GM18907 (cell line): Measurements from ENCODE around the gene PTPRN2.
"Not testable (repeated sequence)": the region's sequence is repeated elsewhere in the genome, so short reads cannot be mapped to it uniquely, and the experiment has no call there.

Experiments used
- ATAC-seq: cut with Tn5 transposase; IDR thresholded peaks from one replicate; pipeline ENCODE4 v1.9.1; 2021; ENCODE audit warnings: mild to moderate bottlenecking, moderate library complexity; ENCODE audit not compliant: unreplicated experiment

Gene PTPRN2

DNA sequence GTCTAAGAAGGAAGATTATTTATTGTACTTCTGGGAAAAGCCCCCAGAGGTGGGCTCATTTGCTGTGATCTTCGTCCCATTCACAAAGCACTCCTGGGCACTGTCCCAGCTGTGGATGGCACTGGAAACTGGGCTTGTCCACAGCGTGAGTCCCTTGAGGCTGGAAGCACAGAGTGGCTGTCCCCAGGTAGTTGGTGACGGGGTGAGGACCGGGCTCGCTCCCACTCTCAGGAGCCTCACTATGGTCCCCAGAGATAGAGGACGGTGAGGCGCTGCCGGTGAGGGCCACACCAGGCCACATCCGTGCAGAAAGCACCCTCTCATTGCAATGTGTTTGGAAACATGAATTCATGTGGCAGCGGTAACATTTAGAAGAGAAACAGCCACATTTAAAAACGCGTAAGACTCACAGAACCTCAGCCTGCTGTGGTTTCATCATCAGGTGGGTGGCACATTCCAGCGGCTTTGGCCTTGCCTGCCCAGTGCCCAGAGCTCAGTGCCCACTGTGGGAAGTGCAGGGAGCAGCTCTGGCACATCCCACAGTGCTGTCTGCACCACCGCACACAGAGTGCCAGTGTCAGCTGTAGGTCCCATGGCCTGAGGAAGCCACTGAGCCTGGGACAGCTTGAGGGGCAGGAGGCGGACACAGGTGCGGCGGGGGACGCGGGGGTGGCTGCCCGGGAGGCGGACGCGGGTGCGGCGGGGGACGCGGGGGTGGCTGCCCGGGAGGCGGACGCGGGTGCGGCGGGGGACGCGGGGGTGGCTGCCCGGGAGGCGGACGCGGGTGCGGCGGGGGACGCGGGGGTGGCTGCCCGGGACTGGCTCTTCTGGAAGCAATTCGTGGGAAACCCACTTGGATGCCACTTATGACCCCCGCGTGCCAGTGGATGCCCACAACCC is 801.0 kb downstream of the PTPRN2 start:
- ATAC-seq, result no peak

DNA sequence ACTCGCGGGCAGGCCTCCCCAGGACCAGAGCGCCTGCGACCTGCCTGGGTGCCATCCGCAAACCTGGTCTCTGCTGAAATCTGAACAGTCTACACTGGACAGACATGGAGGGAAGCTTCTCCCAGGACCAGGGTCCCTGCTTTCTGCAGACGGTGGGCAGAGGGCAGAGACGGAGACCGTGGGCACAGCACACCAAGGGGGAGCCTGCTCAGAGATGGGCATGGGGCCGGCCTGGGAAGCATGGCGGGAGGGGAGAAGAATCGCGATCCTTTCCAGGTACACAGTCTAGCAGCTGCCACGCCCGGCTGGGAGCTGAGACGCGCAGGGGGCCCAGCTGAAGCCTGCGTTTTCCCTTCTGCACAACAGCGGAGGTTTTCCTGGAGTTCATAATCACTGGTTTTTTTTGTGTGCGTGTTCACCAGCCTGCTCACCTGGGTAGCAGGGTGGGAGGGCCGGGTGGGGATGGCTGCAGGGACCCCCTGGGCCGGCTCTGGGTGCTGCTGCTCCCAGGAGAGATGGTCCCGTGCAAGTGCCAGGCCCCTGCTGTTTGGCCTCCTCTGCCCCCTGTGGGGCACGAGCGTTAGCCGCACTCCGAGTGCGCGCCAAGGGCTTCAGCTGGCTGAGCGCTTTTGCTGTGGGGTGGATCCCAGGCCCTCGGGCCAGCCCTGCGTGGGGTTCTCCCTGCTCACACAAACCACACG is 802.0 kb downstream of the PTPRN2 start:
- ATAC-seq, result no peak

DNA sequence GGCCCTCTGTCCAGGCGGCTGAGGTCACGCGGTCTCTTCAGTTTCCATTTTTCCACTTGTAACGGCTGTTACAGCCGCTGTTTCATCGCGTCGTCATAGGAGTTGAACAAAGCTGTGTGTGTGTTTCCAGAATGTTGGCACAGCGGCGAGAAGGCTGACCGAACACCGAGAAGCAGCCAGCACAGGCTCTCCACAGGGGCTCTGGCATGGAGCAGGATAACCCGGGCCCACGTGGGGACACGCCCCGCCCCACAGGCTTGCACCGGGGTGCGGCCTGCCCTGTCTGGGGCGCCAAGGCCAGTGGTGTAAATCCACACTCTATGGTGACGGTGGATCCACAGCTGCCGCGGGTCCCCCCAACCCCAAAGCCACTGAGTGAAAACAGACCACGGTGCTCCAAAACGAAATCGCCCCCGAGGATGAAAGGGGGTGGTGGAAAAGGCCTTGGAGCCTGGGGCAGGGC is 802.6 kb downstream of the PTPRN2 start:
- no peak for ATAC-seq

DNA sequence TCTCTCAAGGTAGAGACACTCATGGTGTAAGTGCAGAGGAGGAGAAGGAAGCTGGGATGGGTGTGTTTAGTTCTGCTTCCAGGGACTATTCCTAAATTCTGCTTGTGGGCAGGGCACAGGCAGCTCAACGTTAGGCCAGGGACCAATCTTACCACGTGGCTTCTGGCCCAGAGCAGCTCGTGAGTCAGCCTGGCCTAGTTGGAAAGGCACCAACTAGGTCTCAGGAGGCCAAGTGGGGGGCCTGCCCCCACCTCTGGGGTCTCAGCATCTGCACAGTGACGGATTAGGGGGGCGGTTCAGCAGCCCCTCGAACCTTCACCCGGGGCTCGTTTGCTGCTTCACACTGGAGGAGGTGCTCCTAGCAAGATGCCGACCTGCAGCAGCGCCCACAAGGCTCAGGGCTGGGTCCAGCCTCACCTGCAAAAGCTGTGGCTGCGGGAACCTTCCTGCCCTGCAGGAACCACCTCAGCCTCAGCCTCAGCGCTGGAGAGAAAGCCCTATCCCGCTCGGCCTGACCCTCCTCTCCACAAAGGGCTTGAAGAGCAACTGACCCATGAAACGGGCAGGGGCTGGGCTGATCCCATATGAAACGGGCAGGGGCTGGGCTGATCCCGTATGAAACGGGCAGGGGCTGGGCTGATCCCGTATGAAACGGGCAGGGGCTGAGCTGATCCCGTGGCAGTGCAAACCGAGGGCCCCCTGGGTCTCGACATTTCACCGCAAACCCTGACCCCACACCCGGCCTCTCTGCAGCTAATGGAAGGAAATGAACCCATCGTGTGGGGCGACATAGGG is 803.4 kb downstream of the PTPRN2 start:
- ATAC-seq, result no peak

DNA sequence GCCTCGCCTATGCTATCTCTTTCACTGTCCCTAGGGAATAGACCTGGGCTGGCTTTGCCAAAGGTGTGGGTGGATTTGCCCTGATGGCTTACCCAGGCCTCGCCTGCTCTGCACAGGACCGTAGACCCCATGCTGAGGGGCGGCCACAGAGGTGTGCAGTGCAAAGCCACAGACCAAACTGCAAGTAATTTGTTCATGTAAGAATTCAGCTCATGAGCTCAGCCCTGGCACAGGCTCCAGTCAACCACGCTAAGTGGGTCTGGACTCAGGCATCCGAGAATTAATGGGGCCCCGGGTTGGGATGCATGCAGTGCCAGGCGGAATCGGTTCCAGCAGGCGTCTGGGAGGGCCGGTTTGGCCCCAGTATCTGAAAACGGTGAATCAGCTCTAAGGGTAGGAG is 805.6 kb downstream of the PTPRN2 start:
- no peak for ATAC-seq

DNA sequence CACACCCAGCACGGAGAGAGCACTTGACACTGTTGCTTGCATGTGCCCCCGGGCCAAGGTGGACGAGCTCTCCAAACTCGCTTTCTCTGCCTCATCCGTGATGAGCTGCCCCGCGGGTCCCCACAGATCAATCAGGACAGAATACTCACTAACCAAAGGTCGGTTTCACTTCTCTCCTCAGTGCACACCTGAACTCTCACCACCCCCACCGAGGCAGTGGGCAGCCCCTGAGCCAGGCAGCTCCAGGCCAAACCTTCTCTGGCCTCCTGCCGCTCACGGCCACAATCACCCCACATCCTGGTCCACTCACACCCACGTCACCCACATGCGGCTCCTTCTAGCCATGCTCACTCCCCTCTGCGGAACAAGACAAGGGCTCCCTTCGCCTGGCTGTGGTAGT is 806.9 kb downstream of the PTPRN2 start:
- ATAC-seq, result no peak

DNA sequence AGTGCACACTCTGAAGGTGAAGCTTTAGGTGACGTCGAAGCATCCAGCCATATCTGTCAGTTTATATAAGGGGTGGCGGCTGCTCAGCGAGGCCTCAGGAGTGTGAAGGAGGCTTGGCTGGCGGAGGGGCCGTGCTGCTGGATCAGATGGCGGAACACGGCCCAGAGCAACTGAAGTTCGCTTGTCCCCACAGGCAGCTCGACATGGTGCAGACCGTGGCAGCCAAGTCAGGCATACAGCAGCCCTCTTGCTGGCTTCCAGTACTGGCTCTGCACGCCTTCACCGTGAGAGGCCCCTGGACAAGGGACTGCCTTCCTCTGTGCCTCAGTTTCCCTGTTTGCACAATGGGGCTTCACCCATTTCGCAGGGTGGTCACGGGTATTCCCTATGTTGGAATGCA is 807.3 kb downstream of the PTPRN2 start:
- no peak for ATAC-seq

DNA sequence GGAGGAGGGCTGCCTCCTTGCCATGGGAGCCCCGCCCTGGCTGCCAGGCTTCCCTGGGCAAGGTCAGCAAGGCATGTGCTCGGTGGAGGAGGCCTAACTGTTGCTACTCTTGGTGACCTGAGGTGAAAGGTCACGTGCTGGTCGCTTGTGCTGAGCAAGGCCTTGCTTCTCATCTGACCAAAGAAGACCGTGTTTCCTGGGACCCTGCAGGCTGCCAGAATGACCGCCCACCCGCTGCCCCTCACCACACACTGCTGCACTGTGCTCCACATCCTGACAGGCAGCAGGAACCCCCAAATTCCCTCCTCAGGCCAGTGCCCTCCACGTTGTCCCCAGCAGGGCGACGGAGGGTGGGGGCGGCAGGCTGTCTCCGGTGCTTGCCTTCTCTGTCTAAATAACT is 808.4 kb downstream of the PTPRN2 start:
- ATAC-seq, result no peak

DNA sequence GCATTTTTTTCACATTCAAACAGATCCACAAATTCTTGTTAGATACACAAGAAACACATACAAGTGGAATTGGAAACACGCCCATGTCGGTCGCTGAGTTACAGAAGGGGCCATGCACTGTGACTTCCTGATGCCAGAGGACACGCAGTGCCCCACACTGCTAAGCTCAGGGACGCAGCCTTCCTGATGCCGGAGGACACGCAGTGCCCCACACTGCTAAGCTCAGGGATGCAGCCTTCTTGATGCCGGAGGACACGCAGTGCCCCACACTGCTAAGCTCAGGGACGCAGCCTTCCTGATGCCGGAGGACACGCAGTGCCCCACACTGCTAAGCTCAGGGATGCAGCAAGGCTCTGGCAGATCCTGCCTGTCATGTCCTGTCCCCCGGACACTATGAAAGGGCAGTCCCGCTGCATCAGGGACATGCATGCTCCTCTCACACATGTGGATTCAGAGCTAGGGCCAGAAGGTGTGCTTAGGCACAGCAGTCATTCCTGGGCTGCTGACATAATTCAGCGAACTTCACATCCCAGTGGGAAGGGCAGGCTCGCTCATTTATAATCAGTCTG is 810.3 kb downstream of the PTPRN2 start:
- ATAC-seq, result not testable (repeated sequence)

DNA sequence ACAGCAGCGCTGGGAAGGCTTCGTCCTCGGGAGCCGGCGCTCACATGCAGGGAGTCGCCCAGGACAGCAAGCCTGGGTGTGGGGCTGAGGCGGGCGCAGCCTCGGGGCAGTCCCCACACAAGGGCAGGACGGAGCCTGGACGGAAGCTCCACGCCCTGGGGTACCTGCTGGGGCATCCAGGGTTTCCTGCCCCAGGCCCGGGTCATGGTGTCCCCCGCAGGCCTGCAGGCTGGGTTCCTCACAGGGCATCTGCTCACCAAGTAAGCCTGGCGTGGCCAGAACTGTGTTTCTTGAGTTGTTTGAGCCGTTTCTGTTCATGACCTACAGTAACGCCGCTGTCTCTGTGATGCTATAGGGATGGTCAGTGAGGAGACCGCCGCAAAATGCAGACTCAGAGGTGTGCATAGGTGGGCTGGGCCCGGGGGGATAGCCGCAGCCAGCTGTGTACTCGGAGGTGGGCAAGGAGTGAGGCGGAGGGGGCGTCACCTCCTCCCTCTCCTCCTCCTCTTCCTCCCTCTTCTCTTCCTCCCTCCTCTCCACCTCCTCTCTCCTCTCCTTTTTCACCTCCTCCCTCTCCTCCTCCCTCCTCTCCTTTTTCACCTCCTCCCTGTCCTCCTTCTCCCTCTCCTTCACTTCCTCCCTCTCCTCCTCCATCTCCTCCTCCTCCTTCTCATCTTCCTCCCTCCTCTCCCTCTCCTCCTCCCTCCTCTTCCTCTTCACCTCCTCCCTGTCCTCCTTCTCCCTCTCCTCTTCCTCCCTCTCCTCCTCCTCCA is 811.9 kb downstream of the PTPRN2 start:
- no peak for ATAC-seq

DNA sequence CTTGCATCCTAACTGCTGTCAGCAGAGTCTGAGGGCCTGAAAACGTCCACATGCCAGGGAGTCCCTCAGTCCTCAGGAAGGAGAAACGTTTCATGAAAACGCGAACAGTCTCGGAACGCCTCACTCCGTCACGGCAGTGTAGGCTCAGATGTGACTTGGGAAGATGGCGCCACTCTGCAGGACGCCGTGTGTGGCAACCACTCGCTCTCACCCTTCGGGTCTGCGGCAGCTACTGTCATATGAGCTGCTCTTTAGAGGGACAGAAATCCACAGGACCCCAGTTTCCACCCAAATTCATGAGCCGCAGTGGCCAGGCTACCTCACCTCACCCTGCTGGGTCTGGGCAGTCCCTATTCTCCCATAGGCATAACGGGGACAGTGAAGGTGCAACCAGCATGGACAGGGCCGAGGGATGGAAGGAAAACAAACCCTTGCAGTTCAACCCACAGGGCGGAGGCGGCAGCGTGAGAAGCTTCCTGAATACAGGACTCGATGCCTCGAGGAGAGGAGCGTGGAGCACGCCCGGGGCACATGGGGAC is 812.5 kb downstream of the PTPRN2 start:
- no peak for ATAC-seq

DNA sequence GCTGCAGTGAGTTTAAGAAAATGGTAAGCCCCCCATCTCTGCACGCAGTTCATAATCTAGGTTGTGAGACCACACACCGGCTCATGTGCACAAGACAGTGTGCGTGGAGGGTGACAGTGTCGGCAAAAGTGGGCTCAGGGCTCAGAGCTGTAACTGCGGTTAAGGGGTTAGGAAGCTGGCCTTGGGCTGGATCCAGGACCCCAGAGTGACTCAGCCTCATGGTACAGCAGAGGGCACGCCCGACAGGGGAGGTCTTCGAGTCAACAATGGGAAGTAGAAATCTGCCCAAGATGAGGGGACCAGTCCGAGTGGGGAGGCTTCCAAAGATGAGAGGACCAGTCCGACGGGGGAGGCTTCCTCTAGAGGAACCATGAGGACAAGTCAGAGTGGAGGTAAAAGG is 813.1 kb downstream of the PTPRN2 start:
- ATAC-seq, result no peak

DNA sequence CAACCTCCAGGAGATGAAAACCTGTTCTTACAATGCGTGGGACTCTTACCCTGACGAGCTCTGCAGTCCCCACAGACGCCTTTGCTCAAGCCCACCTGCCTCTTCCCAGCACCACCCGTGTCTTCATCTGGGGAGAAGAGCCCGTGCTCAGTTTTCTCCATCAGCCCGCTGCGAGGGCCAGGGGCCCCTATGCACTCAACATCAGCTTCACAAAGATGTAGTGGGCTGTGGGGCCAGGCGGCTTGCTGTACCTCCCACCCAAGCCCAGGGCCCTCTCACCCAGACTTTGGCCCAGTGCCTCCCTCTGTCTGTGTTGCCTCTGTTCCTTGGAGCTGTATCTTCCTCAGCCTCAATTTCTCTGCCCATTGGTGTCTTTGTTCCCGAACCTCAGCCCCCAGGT is 814.3 kb downstream of the PTPRN2 start:
- ATAC-seq, result no peak

DNA sequence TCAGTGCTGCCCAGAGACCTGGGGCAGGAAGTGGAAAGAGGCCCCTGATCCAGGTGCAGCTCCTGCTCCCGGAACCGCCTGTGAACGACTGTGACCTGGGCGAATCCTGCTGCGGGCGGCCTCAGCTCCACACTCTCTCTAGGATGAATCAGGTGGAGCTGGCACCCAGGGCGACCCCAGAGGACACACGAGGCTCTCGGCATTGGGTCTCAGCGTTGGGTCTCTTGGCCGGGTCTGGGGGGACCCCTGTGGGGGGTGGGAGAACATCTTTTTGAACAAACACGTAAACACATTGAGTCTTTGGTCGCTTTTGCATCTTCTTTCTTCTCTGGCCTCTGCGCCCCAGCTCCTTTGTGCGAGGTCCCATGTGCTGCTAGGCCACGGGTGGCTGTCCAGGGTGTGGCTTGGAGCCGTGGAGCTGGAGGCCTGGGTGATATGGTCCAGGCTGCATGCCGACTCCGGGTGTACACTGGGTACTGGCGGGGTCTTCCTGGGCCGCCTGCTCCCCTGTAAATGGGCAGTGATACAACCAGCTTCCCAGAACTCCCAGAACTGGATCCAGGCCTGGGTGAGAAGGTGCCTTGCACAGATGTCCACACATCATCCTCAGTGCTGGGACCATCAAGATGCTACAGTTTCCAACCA is 815.0 kb downstream of the PTPRN2 start:
- no peak for ATAC-seq

DNA sequence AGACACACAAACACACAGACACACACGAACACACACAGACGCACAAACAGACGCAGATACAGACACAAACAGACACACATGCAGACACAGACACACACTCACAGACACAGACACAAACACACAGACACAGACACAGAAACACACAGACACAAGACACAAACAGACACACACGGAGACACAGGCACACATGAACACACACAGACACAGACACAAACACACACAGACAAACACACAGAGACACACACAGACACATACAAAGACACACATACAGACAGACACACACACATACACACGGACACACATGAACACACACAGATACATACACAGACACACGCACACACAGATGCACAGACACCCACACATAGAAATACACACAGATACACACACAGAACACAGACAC is 815.9 kb downstream of the PTPRN2 start:
- ATAC-seq, result no peak

DNA sequence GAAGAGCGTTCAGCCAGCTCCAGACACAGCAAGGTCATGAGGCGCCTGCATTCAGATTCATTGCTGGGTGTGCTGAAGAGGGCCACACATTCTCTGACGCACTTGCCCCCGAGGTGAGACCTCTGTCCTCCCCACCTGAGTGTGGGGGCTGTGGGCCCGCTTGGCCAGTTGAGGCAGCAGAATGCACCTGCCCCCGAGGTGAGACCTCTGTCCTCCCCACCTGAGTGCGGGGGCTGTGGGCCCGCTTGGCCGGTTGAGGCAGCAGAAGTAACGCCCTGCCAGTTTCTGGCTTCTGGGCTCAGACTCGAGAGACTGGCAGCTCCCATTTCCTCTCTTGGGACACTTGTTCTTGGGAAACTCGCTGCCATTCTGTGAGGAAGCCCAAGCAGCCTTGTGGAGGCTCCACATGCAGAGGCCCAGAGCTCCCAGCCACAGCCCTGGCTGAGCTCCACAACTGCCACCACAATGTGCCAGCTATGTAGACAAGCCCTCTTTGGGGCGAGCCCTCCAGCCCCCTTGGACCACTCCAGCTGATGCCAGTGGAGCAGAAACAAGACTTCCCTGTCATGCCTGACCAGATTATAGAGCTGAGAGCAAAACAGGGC is 816.8 kb downstream of the PTPRN2 start:
- ATAC-seq, result no peak

DNA sequence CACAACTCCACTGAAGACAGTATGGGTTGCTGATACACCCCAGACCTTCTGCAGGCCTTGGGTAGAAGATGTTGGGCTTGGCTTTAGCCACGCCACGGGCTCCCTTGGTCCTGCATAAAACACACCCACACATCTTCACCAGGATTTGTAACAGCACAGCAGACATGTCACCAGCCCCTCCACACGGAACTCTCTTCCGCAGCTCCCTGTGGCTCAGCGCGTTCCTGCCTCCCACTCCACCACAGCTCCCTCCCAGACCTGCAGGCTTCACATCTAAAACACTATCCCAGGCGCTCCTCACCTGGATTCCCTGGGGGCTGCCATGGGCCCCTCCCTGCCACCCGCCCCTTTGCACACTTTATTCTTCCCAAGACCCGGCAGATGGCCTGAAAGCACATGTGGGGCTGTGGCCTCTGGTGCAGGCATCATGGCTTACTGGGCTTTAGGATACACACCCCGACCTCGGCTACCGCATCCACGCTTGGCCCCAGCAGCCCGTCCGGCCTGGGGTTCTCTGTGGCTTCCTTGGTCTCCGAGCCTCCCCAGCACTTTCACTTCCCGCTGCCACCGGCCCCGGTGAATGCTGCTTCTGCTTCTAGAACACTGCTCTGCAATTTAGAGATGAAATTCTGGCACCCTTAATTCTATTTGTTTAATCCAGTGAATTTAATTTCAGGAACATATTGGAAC is 818.0 kb downstream of the PTPRN2 start:
- ATAC-seq, result no peak

DNA sequence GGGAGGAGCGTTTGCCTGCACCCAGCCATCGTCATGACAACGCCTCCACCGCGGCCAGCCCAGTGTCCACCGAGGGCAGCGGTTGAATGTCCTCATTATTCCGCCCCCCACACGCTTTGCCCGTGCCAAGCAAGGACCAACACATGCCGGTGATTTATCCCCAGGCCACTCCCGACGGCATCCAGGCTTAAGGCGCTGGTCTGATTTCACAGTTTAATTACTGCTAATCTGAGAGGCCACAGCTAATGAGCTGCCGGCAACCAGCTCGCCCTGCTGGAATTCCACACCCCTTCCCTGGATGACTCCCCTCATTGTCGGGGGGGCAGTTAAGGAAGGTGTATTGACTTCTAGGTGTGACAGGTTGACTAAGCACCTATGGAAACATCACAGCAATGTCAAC is 818.5 kb downstream of the PTPRN2 start:
- no peak for ATAC-seq

DNA sequence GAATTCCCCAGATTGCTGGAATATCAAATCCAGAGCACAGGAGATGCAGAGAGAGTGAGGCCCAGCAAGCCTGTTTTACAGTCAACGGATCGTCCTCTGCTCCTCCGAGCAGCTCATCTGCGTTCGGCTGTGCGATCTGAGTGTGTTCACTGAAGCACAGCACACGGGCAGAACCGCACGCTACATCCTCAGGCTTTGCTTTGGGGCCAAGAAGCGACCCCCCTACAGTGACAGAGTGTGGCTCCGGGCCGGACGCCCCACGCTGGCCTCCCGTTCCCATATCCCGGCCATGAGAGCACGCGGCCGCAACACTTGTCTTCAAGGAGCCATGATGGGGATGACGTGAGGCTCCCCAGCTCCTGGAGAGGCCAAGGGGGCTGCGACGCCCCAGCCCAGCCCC is 819.4 kb downstream of the PTPRN2 start:
- ATAC-seq, result no peak
